OCI-LY1 (cell line): Measurements from ENCODE around the gene SERPINB5.

Experiments
- H2AFZ ChIP-seq: fragments of 200-600 bp; sonication (generic), shearing (Covaris generic); 2 replicates; pipeline ENCODE4 v1.6.0; 2014; ENCODE audit warnings: antibody characterized with exemption, mild to moderate bottlenecking, low read length
- H3F3A ChIP-seq: fragments of 200-600 bp; sonication (generic), shearing (Covaris generic); 2 replicates; pipeline ENCODE4 v1.6.0; 2014; ENCODE audit warnings: mild to moderate bottlenecking, antibody characterized with exemption, low read length, moderate library complexity; ENCODE audit not compliant: insufficient read depth
- H3K27ac ChIP-seq: fragments of 200-600 bp; sonication (generic); 2 replicates; pipeline ENCODE4 v1.5.1; 2014; ENCODE audit warnings: low read length, mixed run types, mild to moderate bottlenecking, low read depth; ENCODE audit not compliant: poor library complexity, severe bottlenecking
- H3K27me3 ChIP-seq: fragments of 200-600 bp; sonication (generic); 2 replicates; pipeline ENCODE4 v1.6.0; 2014; ENCODE audit warnings: antibody characterized with exemption, mild to moderate bottlenecking, low read length, moderate library complexity; ENCODE audit not compliant: insufficient read depth
- H3K36me3 ChIP-seq: fragments of 200-600 bp; sonication (generic); 2 replicates; pipeline ENCODE4 v1.6.1; 2014; ENCODE audit warnings: mild to moderate bottlenecking, antibody characterized with exemption, low read length, moderate library complexity, mixed read lengths; ENCODE audit not compliant: insufficient read depth
- H3K4me1 ChIP-seq: fragments of 200-600 bp; sonication (generic); 2 replicates; pipeline ENCODE4 v1.5.1; 2014; ENCODE audit warnings: mild to moderate bottlenecking, low read length, moderate library complexity; ENCODE audit not compliant: insufficient read depth, severe bottlenecking
- H3K4me2 ChIP-seq: fragments of 200-600 bp; sonication (generic), shearing (Covaris generic); 2 replicates; pipeline ENCODE4 v1.6.1; 2014; ENCODE audit warnings: low read length
- H3K4me3 ChIP-seq: fragments of 200-600 bp; sonication (generic); 2 replicates; pipeline ENCODE4 v1.5.1; 2014; ENCODE audit warnings: low read length, low read depth, mild to moderate bottlenecking, mixed read lengths; ENCODE audit not compliant: poor library complexity, severe bottlenecking
- H3K79me2 ChIP-seq: fragments of 200-600 bp; shearing (Covaris generic); 2 replicates; pipeline ENCODE4 v1.6.1; 2016; ENCODE audit warnings: mixed run types, low read length, mixed read lengths; ENCODE audit not compliant: insufficient read depth
- H3K9ac ChIP-seq: fragments of 200-600 bp; sonication (generic), shearing (Covaris generic); 2 replicates; pipeline ENCODE4 v1.6.1; 2014; ENCODE audit warnings: mild to moderate bottlenecking, low read length, mixed read lengths
- H3K9me2 ChIP-seq: fragments of 200-600 bp; sonication (generic), shearing (Covaris generic); 2 replicates; pipeline ENCODE4 v1.6.1; 2014; ENCODE audit warnings: low read depth, mild to moderate bottlenecking, low read length, mixed read lengths
- H3K9me3 ChIP-seq: fragments of 200-600 bp; shearing (Covaris generic); 2 replicates; pipeline ENCODE4 v1.6.1; 2014; ENCODE audit warnings: low read length, mixed read lengths
- H4K20me1 ChIP-seq: fragments of 200-600 bp; sonication (generic), shearing (Covaris generic); 2 replicates; pipeline ENCODE4 v1.6.0; 2016; ENCODE audit warnings: mild to moderate bottlenecking, low read length; ENCODE audit not compliant: insufficient read depth
- EZH2 ChIP-seq: fragments of 200-600 bp; sonication (generic), shearing (Covaris generic); IDR thresholded peaks from 2 replicates; pipeline ENCODE4 v1.8.0; 2017; ENCODE audit warnings: borderline replicate concordance, mixed run types, mild to moderate bottlenecking, antibody characterized with exemption, low read length, moderate library complexity, mixed read lengths
- TF ChIP-seq, protein P1 (sequence below): fragments of 200-600 bp; sonication (generic), shearing (Covaris generic); IDR thresholded peaks from 2 replicates; pipeline ENCODE4 v1.5.1; 2017; ENCODE audit warnings: mild to moderate bottlenecking, antibody characterized with exemption, low read length, moderate library complexity, mixed read lengths

SERPINB5 gene

DNA sequence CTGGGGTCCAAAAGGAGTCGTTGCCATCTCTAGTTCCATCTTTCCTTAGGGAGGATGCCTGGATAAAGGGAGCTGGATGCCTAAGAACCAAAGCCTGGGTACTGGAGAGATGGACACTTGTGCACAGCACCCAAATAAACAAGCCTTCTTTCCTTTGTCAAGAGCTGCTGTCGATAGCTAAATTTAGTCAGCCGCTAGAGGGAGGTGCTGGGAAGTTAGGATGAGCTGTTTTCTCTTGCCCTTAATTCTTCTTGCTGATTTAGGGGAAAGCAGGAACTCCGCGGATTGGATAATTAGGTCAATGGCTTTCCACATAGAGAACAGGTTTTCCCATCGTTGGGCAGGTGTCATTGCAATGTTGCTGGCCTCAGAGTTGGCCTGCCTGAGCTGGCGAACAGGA, 34.5 kb downstream of the SERPINB5 start:
- H3K27ac ChIP-seq, result no peak overlapping the region
- H3K9me3 ChIP-seq, result no peaks in the 10 kb centered on the region
- H3F3A ChIP-seq, result no peaks in the 10 kb centered on the region
- no peaks in the 10 kb centered on the region for H3K36me3 ChIP-seq
- no peaks in the 10 kb centered on the region for H3K9me2 ChIP-seq
- no peak overlapping the region for H2AFZ ChIP-seq
- no peak overlapping the region for H3K4me3 ChIP-seq
- no peaks in the 10 kb centered on the region for H3K79me2 ChIP-seq
- H3K4me2 ChIP-seq, result no peak overlapping the region
- no peaks in the 10 kb centered on the region for H3K27me3 ChIP-seq
- TF ChIP-seq, protein P1, sequence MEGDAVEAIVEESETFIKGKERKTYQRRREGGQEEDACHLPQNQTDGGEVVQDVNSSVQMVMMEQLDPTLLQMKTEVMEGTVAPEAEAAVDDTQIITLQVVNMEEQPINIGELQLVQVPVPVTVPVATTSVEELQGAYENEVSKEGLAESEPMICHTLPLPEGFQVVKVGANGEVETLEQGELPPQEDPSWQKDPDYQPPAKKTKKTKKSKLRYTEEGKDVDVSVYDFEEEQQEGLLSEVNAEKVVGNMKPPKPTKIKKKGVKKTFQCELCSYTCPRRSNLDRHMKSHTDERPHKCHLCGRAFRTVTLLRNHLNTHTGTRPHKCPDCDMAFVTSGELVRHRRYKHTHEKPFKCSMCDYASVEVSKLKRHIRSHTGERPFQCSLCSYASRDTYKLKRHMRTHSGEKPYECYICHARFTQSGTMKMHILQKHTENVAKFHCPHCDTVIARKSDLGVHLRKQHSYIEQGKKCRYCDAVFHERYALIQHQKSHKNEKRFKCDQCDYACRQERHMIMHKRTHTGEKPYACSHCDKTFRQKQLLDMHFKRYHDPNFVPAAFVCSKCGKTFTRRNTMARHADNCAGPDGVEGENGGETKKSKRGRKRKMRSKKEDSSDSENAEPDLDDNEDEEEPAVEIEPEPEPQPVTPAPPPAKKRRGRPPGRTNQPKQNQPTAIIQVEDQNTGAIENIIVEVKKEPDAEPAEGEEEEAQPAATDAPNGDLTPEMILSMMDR, result peak; percentile 30; the same call in 1 of the 2 replicates
- TF ChIP-seq EZH2, result no peak
- no peak overlapping the region for H3K9ac ChIP-seq
- H3K4me1 ChIP-seq, result no peaks in the 10 kb centered on the region
- H4K20me1 ChIP-seq, result no peaks in the 10 kb centered on the region

DNA sequence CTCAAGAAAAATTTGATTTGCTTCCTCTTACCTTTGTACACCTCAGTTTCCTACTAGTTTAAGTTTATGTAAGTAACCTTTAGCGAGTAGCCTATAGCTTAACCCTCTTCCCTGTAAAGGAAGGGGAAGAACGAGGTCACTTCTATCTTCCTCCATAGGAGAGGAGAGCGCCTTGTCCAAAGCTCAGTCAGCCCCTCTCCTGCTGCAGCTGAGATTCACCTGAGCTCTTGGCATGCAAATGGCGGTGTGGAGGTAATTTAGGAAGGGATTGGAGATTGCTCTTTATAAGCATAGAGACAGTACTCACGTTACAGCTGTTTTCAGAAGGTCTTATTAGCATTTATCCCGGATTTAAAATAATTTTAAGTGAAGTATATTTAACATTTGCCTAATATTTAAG, 37.6 kb downstream of the SERPINB5 start:
- Histone ChIP-seq H3K9me3 (no peaks in the 10 kb centered on the region), H3K4me3 (no peak overlapping the region), H3K27ac (no peak overlapping the region), H2AFZ (no peak overlapping the region), H3K4me1 (no peaks in the 10 kb centered on the region), H3K4me2 (no peak overlapping the region), H3K9ac (no peak overlapping the region), H3K36me3 (no peaks in the 10 kb centered on the region), H3K79me2 (no peaks in the 10 kb centered on the region), H3K9me2 (no peaks in the 10 kb centered on the region), H4K20me1 (no peaks in the 10 kb centered on the region), H3K27me3 (no peaks in the 10 kb centered on the region), H3F3A (no peaks in the 10 kb centered on the region)
- TF ChIP-seq EZH2, result no peak
- TF ChIP-seq, protein P1, result no peak

DNA sequence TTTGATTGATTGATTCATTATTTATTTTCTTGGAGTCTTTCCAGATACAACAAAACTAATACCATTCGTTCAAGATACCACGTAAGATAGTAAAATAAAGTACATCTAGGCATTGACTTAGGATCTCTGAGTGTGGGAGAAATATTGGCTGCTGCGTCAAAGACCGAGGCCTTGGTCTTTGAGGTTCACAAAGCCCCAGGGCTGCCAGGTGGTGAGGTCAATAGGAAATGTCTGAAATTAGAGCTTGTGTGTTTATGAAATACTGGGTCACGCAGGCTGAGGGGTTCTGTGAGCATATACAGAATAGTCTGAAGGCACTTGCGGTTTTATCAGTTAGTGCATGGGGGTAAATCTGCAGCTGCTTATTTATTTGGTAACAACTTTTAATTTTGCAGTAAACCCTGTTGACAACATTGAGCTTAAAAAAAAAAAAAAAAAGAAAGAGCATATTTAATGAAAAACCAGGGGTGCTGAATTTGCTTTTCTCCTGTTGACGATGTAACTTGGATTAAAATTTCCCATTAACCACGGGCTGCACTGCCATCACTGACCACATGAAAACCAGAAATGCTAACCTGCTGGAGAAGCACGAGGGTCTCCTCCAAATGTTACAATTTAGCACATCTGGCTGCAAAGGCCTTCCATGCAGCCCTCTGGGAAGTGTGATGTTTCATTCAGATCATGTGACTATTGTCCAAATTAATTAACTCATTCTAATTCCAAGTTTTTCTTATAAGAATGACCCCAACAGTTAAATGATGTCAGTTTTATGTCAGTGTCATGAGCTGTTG, 38.3 kb downstream of the SERPINB5 start:
- no peaks in the 10 kb centered on the region for H3K79me2 ChIP-seq
- TF ChIP-seq, protein P1, result no peak
- TF ChIP-seq EZH2, result no peak
- H3K4me1 ChIP-seq, result no peaks in the 10 kb centered on the region
- no peak overlapping the region for H3K4me2 ChIP-seq
- H3K9me3 ChIP-seq, result no peaks in the 10 kb centered on the region
- H4K20me1 ChIP-seq, result no peaks in the 10 kb centered on the region
- no peak overlapping the region for H2AFZ ChIP-seq
- H3K27me3 ChIP-seq, result no peaks in the 10 kb centered on the region; the same call in 1 of the 2 replicates
- no peak overlapping the region for H3K9ac ChIP-seq
- H3F3A ChIP-seq, result no peaks in the 10 kb centered on the region
- no peak overlapping the region for H3K4me3 ChIP-seq
- no peak overlapping the region for H3K27ac ChIP-seq
- no peaks in the 10 kb centered on the region for H3K36me3 ChIP-seq
- no peaks in the 10 kb centered on the region for H3K9me2 ChIP-seq
